Type B pancreatic cell (in vitro differentiated cells): Measurements from ENCODE around the gene ROPN1L. TPM values are rescaled to one million over a fixed set of nuclear protein-coding genes. Genes with fewer than 3 reads are reported as not detected.
A peak's percentile ranks its signal among the peaks of the same experiment; 100 is the strongest.

Experiments used
- DNase-seq: peaks from one replicate; pipeline ENCODE4 v3.0.0; 2021; ENCODE audit warnings: mixed read lengths; ENCODE audit not compliant: unreplicated experiment; ENCODE audit errors: extremely low spot score
- H3K27ac Mint-ChIP-seq: 2 replicates; pipeline ENCODE4 v1.8.0; 2021; ENCODE audit warnings: mild to moderate bottlenecking, mixed read lengths
- H3K27me3 Mint-ChIP-seq: 2 replicates; pipeline ENCODE4 v1.8.0; 2021; ENCODE audit warnings: mixed read lengths
- H3K36me3 Mint-ChIP-seq: 2 replicates; pipeline ENCODE4 v1.8.0; 2021; ENCODE audit warnings: mixed read lengths
- H3K4me1 Mint-ChIP-seq: one replicate; pipeline ENCODE4 v1.8.0; 2021; ENCODE audit warnings: mixed read lengths; ENCODE audit not compliant: unreplicated experiment
- H3K4me3 Mint-ChIP-seq: 2 replicates; pipeline ENCODE4 v1.8.0; 2021; ENCODE audit warnings: mild to moderate bottlenecking, mixed read lengths
- H3K9me3 Mint-ChIP-seq: 2 replicates; pipeline ENCODE4 v1.8.0; 2021; ENCODE audit warnings: mixed read lengths
- CTCF ChIP-seq: fragments of 200-600 bp; sonication (generic); conservative IDR thresholded peaks from 2 replicates; pipeline ENCODE4 v1.5.0; 2021; ENCODE audit warnings: antibody characterized with exemption, mild to moderate bottlenecking
- total RNA-seq: library from RNA; stranded (reverse); gene quantifications from 2 replicates; pipeline ENCODE4 v1.2.1, GENCODE V29; 2021; ENCODE audit warnings: low replicate concordance

ROPN1L gene
- total RNA-seq, 1 donor from 2014 or later, result 2.0 TPM

GRCh38 chr5:10410662-10411061 is 31.0 kb upstream of the ROPN1L start:
- no peaks in the 10 kb centered on the region for H3K27me3 Mint-ChIP-seq
- no peak overlapping the region for H3K27ac Mint-ChIP-seq
- H3K36me3 Mint-ChIP-seq, result peaks cover 42% of the 10 kb centered on the region
- no peaks in the 10 kb centered on the region for H3K9me3 Mint-ChIP-seq
- TF ChIP-seq CTCF, result no peak
- no peaks in the 10 kb centered on the region for H3K4me1 Mint-ChIP-seq
- no peak overlapping the region for H3K4me3 Mint-ChIP-seq
- DNase-seq, result no peak

GRCh38 chr5:10411336-10411735 is 30.3 kb upstream of the ROPN1L start:
- H3K36me3 Mint-ChIP-seq, result peaks cover 40% of the 10 kb centered on the region
- no peak overlapping the region for H3K27ac Mint-ChIP-seq
- no peak for TF ChIP-seq CTCF

GRCh38 chr5:10416868-10417267 is 24.8 kb upstream of the ROPN1L start:
- Mint-ChIP-seq H3K27ac (no peak overlapping the region), H3K4me3 (no peak overlapping the region), H3K27me3 (no peaks in the 10 kb centered on the region), H3K4me1 (no peaks in the 10 kb centered on the region), H3K9me3 (no peaks in the 10 kb centered on the region), H3K36me3 (peaks cover 47% of the 10 kb centered on the region)
- DNase-seq, result no peak
- TF ChIP-seq CTCF, result no peak

More at GRCh38 chr5:10411336-10411735, 30.3 kb upstream of the ROPN1L start:
- no peaks in the 10 kb centered on the region for H3K9me3 Mint-ChIP-seq
- H3K4me1 Mint-ChIP-seq, result no peaks in the 10 kb centered on the region
- no peaks in the 10 kb centered on the region for H3K27me3 Mint-ChIP-seq
- H3K4me3 Mint-ChIP-seq, result no peak overlapping the region
- no peak for DNase-seq

- Mint-ChIP-seq H3K36me3 (peaks cover 42% of the 10 kb centered on the region), H3K4me1 (no peaks in the 10 kb centered on the region), H3K27me3 (no peaks in the 10 kb centered on the region), H3K4me3 (no peak overlapping the region), H3K27ac (no peak overlapping the region), H3K9me3 (no peaks in the 10 kb centered on the region)
- TF ChIP-seq CTCF, result no peak
- no peak for DNase-seq
Measured at GRCh38 chr5:10418654-10419345, 22.9 kb upstream of the ROPN1L start.

- peaks cover 45% of the 10 kb centered on the region for H3K36me3 Mint-ChIP-seq
- TF ChIP-seq CTCF, result no peak
- H3K4me3 Mint-ChIP-seq, result no peak overlapping the region
Measured at GRCh38 chr5:10420468-10420867, 21.2 kb upstream of the ROPN1L start.

More at GRCh38 chr5:10420468-10420867, 21.2 kb upstream of the ROPN1L start:
- DNase-seq, result no peak
- Mint-ChIP-seq H3K27ac (peak overlapping the region; percentile 26), H3K9me3 (no peaks in the 10 kb centered on the region), H3K27me3 (no peaks in the 10 kb centered on the region), H3K4me1 (no peaks in the 10 kb centered on the region)
